Right atrium auricular region (tissue), 2 donors: Measurements from ENCODE around the gene CD48. TPM values are rescaled to one million over a fixed set of nuclear protein-coding genes. Genes with fewer than 3 reads are reported as not detected.

Experiments used
- total RNA-seq, 2 donors: library from RNA; depleted of rRNA; stranded (reverse); fragments of >200 nt; gene quantifications; one replicate each; pipeline ENCODE4 v1.1.0, GENCODE V29; 2016

CD48 gene
- total RNA-seq, 2 donors from 2014 or later = 1.2 to 3.2 TPM

Other genes with a start within 250 kb of the CD48 start
- 1 to 10 TPM in 1 of 2 donors, under 1 TPM in 1; 0.19 to 1.3 TPM for gene SLAMF6, start 188.6 kb downstream of the CD48 start, total RNA-seq
- 1 to 10 TPM; 2.5 to 3.1 TPM for gene CD84, start 132.3 kb downstream of the CD48 start, total RNA-seq
- under 1 TPM; 0.11 to 0.31 TPM for gene SLAMF1, start 64.8 kb downstream of the CD48 start, total RNA-seq
- gene SLAMF7, start 27.4 kb upstream of the CD48 start, total RNA-seq = under 1 TPM in 1 of 2 donors, not detected in 1; 0.98 TPM
- under 1 TPM; 0.19 to 0.20 TPM for gene LY9, start 84.4 kb upstream of the CD48 start, total RNA-seq
- gene CD244, start 151.1 kb upstream of the CD48 start, total RNA-seq = under 1 TPM; 0.41 to 0.86 TPM
- 1,000 to 10,000 TPM; 1,064 to 3,973 TPM for gene ITLN1, start 173.4 kb upstream of the CD48 start, total RNA-seq
- gene ITLN2, start 243.0 kb upstream of the CD48 start, total RNA-seq = 1 to 10 TPM; 2.0 to 6.3 TPM